Mesendoderm (in vitro differentiated cells): Measurements from ENCODE around the gene WDTC1.
A peak's percentile ranks its signal among the peaks of the same experiment; 100 is the strongest.

Experiments
- DNase-seq: peaks from one replicate; pipeline ENCODE4 v3.0.0; 2013
- H2AK5ac ChIP-seq: 2 replicates; pipeline ENCODE4 v1.6.1; 2013; ENCODE audit warnings: low read length, inconsistent platforms
- H2BK120ac ChIP-seq: 2 replicates; pipeline ENCODE4 v1.6.1; 2013; ENCODE audit warnings: low read depth, mild to moderate bottlenecking, low read length, moderate library complexity, mixed read lengths
- H2BK15ac ChIP-seq: replicated peaks from 2 replicates; pipeline ENCODE4 v1.6.1; 2013; ENCODE audit warnings: low read depth, mild to moderate bottlenecking, moderate library complexity
- H2BK5ac ChIP-seq: 2 replicates; pipeline ENCODE4 v1.6.1; 2013; ENCODE audit warnings: low read length, inconsistent platforms
- H3K18ac ChIP-seq: 2 replicates; pipeline ENCODE4 v1.6.1; 2013; ENCODE audit warnings: mild to moderate bottlenecking, low read length, mixed read lengths
- H3K23ac ChIP-seq: one replicate; pipeline ENCODE4 v1.6.1; 2013; ENCODE audit warnings: low read length
- H3K27ac ChIP-seq: 2 replicates; pipeline ENCODE4 v1.5.1; 2013; ENCODE audit warnings: low read depth, mild to moderate bottlenecking, inconsistent platforms, low read length, moderate library complexity
- H3K27me3 ChIP-seq: 2 replicates; pipeline ENCODE4 v1.6.1; 2013; ENCODE audit warnings: low read length, control low read depth, mild to moderate bottlenecking, inconsistent platforms; ENCODE audit not compliant: insufficient read depth, poor library complexity
- H3K36me3 ChIP-seq: 2 replicates; pipeline ENCODE4 v1.6.1; 2013; ENCODE audit warnings: low read length, inconsistent platforms; ENCODE audit not compliant: control insufficient read depth, insufficient read depth
- H3K4ac ChIP-seq: one replicate; pipeline ENCODE4 v1.6.1; 2013; ENCODE audit warnings: low read depth, mild to moderate bottlenecking, low read length, moderate library complexity
- H3K4me1 ChIP-seq: 2 replicates; pipeline ENCODE4 v1.6.1; 2013; ENCODE audit warnings: low read depth, low read length, inconsistent platforms; ENCODE audit not compliant: control insufficient read depth
- H3K4me2 ChIP-seq: 2 replicates; pipeline ENCODE4 v1.6.1; 2013; ENCODE audit warnings: low read length
- H3K4me3 ChIP-seq: 2 replicates; pipeline ENCODE4 v1.5.1; 2013; ENCODE audit warnings: mild to moderate bottlenecking, low read length
- H3K56ac ChIP-seq: one replicate; pipeline ENCODE4 v1.6.1; 2013; ENCODE audit warnings: low read length
- H3K79me1 ChIP-seq: 2 replicates; pipeline ENCODE4 v1.6.1; 2013; ENCODE audit warnings: low read length, inconsistent platforms
- H3K79me2 ChIP-seq: 2 replicates; pipeline ENCODE4 v1.6.1; 2013; ENCODE audit warnings: mild to moderate bottlenecking, low read length; ENCODE audit not compliant: control insufficient read depth, insufficient read depth
- H3K9ac ChIP-seq: 2 replicates; pipeline ENCODE4 v1.6.1; 2013; ENCODE audit warnings: low read length, inconsistent platforms
- H4K5ac ChIP-seq: one replicate; pipeline ENCODE4 v1.6.1; 2013; ENCODE audit warnings: low read length
- H4K8ac ChIP-seq: one replicate; pipeline ENCODE4 v1.6.1; 2013; ENCODE audit warnings: low read depth, mild to moderate bottlenecking, control low read depth, low read length, moderate library complexity
- WGBS: extraction: QIAGEN DNeasy Blood & Tissue Kit; methylation state at CpG from one replicate; pipeline ENCODE4 v1.1.7; 2013; ENCODE audit warnings: low lambda C conversion rate, missing lambda C conversion rate; ENCODE audit not compliant: insufficient coverage; ENCODE audit errors: extremely low coverage; 5-methylcytosine and 5-hydroxymethylcytosine counted together

WDTC1 gene

GRCh38 chr1:27350663-27351540, 116.5 kb downstream of the WDTC1 start:
- peak; percentile 98 for DNase-seq
- H2BK5ac ChIP-seq, result no peak overlapping the region
- peak overlapping the region; percentile 48 for H3K23ac ChIP-seq
- H3K79me2 ChIP-seq, result no peaks in the 10 kb centered on the region
- peak overlapping the region; percentile 78 for H3K9ac ChIP-seq
- peak overlapping the region; percentile 48 for H3K4me3 ChIP-seq
- H3K36me3 ChIP-seq, result no peaks in the 10 kb centered on the region
- H3K27ac ChIP-seq, result no peak overlapping the region
- peak overlapping the region; percentile 73 for H3K4me2 ChIP-seq
- no CpG with 5 or more reads among the region's 62 CpGs for WGBS
- H3K4me1 ChIP-seq, result no peaks in the 10 kb centered on the region
- peaks cover 2% of the 10 kb centered on the region for H3K79me1 ChIP-seq
- no peaks in the 10 kb centered on the region for H3K27me3 ChIP-seq
- H4K8ac ChIP-seq, result no peak overlapping the region
- H2BK120ac ChIP-seq, result no peak overlapping the region
- H2AK5ac ChIP-seq, result no peak overlapping the region
- peak overlapping the region; percentile 91 for H3K56ac ChIP-seq
- H4K5ac ChIP-seq, result no peak overlapping the region
- peak overlapping the region; percentile 23 for H3K18ac ChIP-seq
- peak overlapping the region; percentile 58 for H3K4ac ChIP-seq
- H2BK15ac ChIP-seq, result no peak overlapping the region

GRCh38 chr1:27351541-27352107, 117.2 kb downstream of the WDTC1 start:
- H3K79me1 ChIP-seq, result peaks cover 2% of the 10 kb centered on the region
- no peak overlapping the region for H3K4ac ChIP-seq
- no peaks in the 10 kb centered on the region for H3K79me2 ChIP-seq
- H2BK5ac ChIP-seq, result no peak overlapping the region
- whole genome bisulfite sequencing, result no CpG with 5 or more reads among the region's 8 CpGs
- peak overlapping the region; percentile 56 for H3K4me2 ChIP-seq
- no peak overlapping the region for H3K23ac ChIP-seq
- no peaks in the 10 kb centered on the region for H3K4me1 ChIP-seq
- peak overlapping the region; percentile 23 for H3K18ac ChIP-seq
- H4K8ac ChIP-seq, result no peak overlapping the region
- H2AK5ac ChIP-seq, result no peak overlapping the region
- H3K4me3 ChIP-seq, result peak overlapping the region; percentile 48
- H2BK120ac ChIP-seq, result no peak overlapping the region
- peak overlapping the region; percentile 89 for H3K56ac ChIP-seq
- H2BK15ac ChIP-seq, result no peak overlapping the region
- H3K36me3 ChIP-seq, result no peaks in the 10 kb centered on the region
- H3K27ac ChIP-seq, result no peak overlapping the region
- H3K9ac ChIP-seq, result peak overlapping the region; percentile 77
- no peaks in the 10 kb centered on the region for H3K27me3 ChIP-seq
- no peak for DNase-seq
- H4K5ac ChIP-seq, result no peak overlapping the region

- Histone ChIP-seq H2BK15ac (no peak overlapping the region), H3K4me1 (peaks cover 2% of the 10 kb centered on the region), H3K4ac (no peak overlapping the region), H2BK120ac (no peak overlapping the region), H3K36me3 (no peaks in the 10 kb centered on the region), H3K4me3 (no peak overlapping the region), H4K8ac (no peak overlapping the region), H2BK5ac (no peak overlapping the region), H3K56ac (peak overlapping the region; percentile 25), H3K79me2 (no peaks in the 10 kb centered on the region), H3K18ac (no peak overlapping the region), H3K23ac (no peak overlapping the region), H3K9ac (no peak overlapping the region), H3K4me2 (no peak overlapping the region), H3K27me3 (no peaks in the 10 kb centered on the region), H4K5ac (no peak overlapping the region), H2AK5ac (no peak overlapping the region), H3K27ac (no peak overlapping the region), H3K79me1 (peaks cover 2% of the 10 kb centered on the region)
- no peak for DNase-seq
- WGBS, result no CpG with 5 or more reads among the region's 13 CpGs
Observed at GRCh38 chr1:27353166-27353565, 118.7 kb downstream of the WDTC1 start.

DNA sequence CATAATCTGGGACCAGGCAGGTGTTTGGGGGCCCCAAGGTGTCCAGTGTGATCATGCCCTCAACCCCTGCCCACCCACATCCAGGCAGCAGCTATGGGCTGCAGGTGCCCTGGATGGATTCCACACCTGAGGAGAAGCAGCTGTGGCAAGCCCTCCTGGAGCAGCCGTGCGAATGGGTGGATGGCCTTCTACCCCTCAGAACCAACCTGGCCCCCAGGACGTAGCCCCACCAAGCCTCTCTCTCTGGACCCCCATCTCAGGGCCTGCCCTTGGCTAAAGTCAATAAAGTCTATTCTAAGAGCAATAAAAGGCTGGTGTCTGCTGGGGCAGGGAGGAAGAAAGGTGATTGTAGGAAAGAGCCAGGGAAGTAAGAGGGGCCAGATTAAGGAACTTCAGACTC, 119.2 kb downstream of the WDTC1 start:
- DNase-seq, result no peak
- Histone ChIP-seq H3K27me3 (no peaks in the 10 kb centered on the region), H2BK5ac (no peak overlapping the region), H4K8ac (no peak overlapping the region), H3K79me1 (peaks cover 2% of the 10 kb centered on the region), H3K4ac (no peak overlapping the region), H2BK120ac (no peak overlapping the region), H3K23ac (no peak overlapping the region), H4K5ac (no peak overlapping the region), H3K36me3 (no peaks in the 10 kb centered on the region), H3K27ac (no peak overlapping the region), H3K4me3 (no peak overlapping the region), H3K79me2 (no peaks in the 10 kb centered on the region), H3K56ac (no peak overlapping the region), H3K9ac (no peak overlapping the region), H3K18ac (no peak overlapping the region), H2AK5ac (no peak overlapping the region), H2BK15ac (no peak overlapping the region), H3K4me1 (peaks cover 2% of the 10 kb centered on the region), H3K4me2 (no peak overlapping the region)
- WGBS, result no CpG with 5 or more reads among the region's 3 CpGs

DNA sequence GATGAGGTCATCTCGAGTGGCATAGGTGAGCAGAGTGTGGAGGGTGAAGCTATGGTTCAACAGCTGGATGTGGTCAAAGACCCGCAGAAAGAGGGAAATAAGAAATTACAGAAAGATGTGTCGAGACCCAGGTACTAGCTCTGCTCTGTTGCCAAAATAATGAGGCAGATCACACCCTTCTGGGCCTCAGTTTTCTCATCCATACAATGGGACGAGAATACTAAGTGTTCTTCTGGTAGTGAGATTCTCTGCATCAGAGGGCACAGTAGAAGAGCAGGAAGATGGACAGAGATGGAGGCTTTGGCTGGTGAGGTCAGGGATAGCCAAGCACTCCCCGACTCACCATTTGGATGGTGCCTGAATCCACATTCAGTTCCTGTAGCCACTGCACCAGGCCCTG, 121.3 kb downstream of the WDTC1 start:
- Histone ChIP-seq H2BK120ac (no peak overlapping the region), H3K9ac (no peak overlapping the region), H3K4me2 (no peak overlapping the region), H4K8ac (no peak overlapping the region), H3K36me3 (no peaks in the 10 kb centered on the region), H3K18ac (no peak overlapping the region), H3K4ac (no peak overlapping the region), H3K56ac (no peak overlapping the region), H3K27ac (no peak overlapping the region), H3K23ac (no peak overlapping the region), H3K79me1 (no peaks in the 10 kb centered on the region), H4K5ac (no peak overlapping the region), H3K4me3 (no peak overlapping the region), H2BK5ac (no peak overlapping the region), H2BK15ac (no peak overlapping the region), H3K79me2 (no peaks in the 10 kb centered on the region), H2AK5ac (no peak overlapping the region), H3K27me3 (no peaks in the 10 kb centered on the region), H3K4me1 (peaks cover 6% of the 10 kb centered on the region)
- DNase-seq, result no peak
- WGBS, result no CpG with 5 or more reads among the region's 5 CpGs
